Fibroblast of mammary gland (primary cell): ENCODE measurements around the gene SLC7A7.

ENCODE experiments used
- DNase-seq: peaks from one replicate; pipeline ENCODE4 v3.0.0-alpha.2; 2010; ENCODE audit warnings: low read depth
- H3K4me3 ChIP-seq: 2 replicates; pipeline ENCODE4 v1.5.1; 2011; ENCODE audit warnings: low read depth, mild to moderate bottlenecking, low read length, moderate library complexity; ENCODE audit not compliant: control insufficient read depth
- TF ChIP-seq, protein P1 (sequence below): conservative IDR thresholded peaks from 2 replicates; pipeline ENCODE4 v1.5.1; 2011; ENCODE audit warnings: low read depth, low read length, inconsistent platforms; ENCODE audit not compliant: control insufficient read depth, insufficient read depth

Gene SLC7A7

DNA sequence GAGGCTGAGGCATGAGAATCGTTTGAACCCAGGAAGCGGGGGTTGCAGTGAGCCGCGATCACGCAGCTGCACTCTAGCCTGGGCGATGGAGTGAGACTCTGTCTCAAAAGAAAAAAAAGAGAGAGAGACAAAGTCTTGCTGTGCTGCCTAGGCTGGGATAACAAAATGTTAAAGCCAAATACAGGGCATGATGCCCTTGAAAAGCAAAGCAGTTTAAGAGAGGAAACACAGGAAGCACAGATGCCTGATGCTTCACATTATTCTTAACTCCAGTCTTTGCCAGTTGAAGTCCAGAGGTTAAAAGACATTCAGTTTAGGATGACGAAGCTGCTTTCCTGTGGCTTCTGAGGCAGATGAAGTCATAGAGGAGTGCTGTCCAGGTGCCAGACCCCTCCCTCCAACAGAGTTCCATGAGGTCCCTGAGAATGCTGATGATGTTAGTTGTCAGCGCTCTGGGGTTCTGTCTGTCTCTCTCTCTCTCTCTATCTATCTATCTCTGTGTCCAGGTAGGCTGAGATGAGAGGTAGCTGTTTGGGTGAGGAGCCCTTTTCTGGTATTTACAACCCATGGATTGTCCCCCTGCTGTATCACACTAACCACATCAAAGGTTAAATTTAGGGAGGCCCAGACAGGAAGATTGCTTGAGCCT, 9.6 kb upstream of the SLC7A7 start:
- TF ChIP-seq, protein P1, sequence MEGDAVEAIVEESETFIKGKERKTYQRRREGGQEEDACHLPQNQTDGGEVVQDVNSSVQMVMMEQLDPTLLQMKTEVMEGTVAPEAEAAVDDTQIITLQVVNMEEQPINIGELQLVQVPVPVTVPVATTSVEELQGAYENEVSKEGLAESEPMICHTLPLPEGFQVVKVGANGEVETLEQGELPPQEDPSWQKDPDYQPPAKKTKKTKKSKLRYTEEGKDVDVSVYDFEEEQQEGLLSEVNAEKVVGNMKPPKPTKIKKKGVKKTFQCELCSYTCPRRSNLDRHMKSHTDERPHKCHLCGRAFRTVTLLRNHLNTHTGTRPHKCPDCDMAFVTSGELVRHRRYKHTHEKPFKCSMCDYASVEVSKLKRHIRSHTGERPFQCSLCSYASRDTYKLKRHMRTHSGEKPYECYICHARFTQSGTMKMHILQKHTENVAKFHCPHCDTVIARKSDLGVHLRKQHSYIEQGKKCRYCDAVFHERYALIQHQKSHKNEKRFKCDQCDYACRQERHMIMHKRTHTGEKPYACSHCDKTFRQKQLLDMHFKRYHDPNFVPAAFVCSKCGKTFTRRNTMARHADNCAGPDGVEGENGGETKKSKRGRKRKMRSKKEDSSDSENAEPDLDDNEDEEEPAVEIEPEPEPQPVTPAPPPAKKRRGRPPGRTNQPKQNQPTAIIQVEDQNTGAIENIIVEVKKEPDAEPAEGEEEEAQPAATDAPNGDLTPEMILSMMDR = no peak
- no peak overlapping the region for H3K4me3 ChIP-seq
- peak; percentile 98 for DNase-seq

DNA sequence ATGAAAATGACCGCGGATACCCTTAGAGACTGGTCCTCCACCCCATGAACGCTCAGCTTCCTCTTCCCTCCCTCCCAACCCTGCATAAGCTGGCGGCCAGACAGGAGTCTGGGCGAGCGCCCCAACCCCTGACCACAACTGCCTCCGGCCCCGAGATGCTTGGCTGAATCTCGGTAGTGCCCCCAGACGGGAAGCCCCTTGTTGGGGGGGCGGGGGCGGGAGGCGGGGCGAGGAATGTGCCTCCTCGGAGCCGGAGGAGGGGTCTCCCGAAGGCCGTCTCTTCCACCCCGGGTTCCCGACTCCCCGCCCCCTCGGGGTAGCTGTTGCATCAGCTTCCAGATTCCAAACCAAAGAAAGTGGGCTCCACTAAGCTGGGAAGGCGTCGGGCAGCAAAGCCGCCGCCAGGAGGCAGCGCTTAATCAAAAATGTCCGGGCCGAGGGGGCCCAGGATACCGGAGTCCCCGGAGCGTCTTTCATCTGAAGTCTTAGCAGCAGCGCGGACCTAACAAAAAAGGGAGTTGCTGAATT, 7.4 kb upstream of the SLC7A7 start:
- H3K4me3 ChIP-seq = peak overlapping the region; percentile 40
- peak; percentile 83 for DNase-seq
- TF ChIP-seq, protein P1 = peak; percentile 86

DNA sequence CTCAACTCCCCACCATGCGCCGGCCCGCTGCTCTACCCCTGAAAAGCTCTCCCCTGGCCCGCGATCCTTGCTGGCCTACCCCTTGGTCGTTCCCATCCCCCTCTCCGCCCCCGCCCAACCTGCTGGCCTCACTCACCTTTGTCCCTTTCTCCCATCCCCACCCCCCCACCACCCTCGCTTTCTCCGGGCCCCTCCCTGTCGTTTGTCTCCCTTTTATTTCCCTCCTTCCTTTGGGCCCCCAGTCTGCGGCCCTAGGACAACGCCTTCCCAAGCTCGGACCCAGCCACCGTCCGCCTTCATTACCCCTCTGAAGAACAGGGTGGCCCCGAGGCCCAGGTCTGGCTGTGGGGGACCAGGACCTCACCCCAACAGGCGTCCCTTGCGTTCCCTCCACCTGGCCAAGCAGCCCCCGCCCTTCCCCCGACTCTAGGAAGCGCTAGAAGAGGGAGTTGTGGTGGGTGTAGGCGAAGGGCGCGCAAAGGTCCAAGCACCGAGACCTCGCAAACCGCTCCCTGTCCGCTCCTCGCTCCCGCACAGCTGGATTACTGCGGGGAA, 6.9 kb upstream of the SLC7A7 start:
- peak overlapping the region; percentile 40 for H3K4me3 ChIP-seq
- no peak for DNase-seq
- TF ChIP-seq, protein P1 = no peak

DNA sequence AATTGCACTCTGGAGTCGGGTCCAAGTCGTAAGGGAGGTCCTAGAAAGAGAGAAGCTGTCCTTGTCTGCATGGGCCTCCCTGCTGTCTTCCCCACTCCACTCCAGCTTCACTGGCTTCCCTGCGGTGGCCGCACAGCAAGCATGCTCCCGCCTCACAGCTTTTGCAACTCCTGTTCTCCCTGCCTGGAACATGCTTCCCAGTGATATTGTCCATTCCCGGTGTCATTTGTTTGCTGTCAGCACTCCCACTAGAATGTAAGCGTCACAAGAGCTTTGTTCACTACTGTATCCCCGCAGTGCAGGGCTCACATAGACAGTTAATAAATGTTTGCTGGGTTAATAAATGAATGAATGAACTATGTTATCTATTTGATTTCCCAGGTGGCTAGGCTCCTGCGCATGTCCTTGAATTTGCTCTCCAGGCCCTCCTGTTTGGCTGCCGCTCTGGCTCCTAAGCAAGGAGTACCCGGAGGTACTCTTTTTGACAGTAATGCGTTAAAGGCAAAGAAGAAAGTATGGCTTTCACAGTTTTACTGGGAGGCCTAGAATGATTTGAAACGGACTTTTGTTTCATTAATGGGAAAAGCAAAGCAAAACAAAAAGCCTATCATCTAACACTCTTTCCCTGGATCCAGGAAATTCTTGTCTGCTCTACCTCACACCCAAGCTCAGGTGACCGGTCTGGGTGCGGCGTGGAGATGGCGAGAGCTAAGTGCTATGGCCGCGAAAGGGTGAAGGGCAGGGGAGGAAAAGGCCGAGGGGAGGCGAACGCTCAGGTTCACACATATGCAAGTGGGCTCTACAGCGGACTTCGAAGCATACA, 6.2 kb upstream of the SLC7A7 start:
- TF ChIP-seq, protein P1 = no peak

DNA sequence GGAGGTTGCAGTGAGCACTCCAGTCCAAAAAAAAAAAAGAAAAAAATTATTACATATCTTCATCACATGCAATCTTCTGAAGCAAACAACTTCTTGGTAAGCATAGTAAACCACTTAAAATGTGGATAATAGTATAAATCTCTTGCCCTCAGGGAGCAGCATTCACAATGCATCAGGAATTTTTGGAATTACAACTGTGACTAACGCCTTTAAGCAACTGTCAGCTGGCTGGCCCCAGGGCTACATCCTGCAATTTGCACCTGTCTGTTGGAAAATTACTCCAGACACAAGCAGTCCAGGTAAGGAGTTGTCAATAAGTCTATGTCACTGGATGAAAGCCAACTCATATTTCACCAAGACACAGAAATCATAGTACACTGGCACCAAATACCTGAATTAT, 5.5 kb upstream of the SLC7A7 start:
- no peak overlapping the region for H3K4me3 ChIP-seq
- DNase-seq = peak; percentile 11
- TF ChIP-seq, protein P1 = no peak

More for the DNA sequence above, 6.2 kb upstream of the SLC7A7 start:
- no peak overlapping the region for H3K4me3 ChIP-seq
- DNase-seq = no peak

DNA sequence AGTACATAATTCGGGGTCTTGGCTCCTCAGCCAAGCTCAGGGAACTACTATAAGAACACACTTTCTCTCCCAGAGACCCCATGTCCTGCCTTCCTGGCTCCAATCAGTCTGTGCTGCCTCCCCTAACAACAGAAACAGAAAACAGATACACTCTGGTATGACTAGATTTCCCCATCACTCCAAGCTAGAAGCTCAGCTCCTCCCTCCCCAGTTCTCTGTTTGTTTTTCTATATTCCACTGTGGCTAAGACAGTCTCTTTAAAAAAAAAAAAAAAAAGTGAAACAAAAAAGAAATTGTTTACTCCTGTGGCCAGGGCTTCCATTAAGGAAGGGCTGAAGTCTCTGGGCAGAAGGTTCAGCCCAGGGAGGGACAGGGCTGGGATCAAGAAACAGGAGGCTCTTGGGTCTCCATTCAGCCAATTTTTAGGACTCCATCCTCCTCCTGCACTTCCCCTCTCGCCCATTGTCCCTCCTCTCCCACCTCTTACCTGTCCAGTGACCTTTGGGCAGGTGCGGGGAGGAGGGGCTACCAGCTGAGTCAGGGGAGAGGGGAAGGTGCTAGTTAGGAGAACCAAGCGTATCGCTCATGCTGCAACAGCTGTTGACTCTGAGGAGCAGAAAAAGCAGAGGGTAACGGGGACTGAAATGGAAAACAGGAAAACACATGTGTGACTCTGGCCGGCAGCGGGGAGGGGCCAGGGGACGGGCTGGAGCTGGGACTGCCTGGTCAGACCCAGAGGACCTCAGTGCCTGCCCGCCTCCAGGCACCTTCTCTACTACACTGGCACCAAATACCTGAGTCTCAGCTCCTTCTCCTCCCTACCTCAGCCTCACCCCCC, 4.1 kb upstream of the SLC7A7 start:
- H3K4me3 ChIP-seq = no peak overlapping the region
- TF ChIP-seq, protein P1 = no peak
- DNase-seq = peak; percentile 63
